Activated CD4-positive, alpha-beta T cell treated with anti-CD3 and anti-CD28 coated beads, Interleukin-2, amount 50 U/mL, for 48 hours (primary cell): ENCODE measurements around the gene PDE6B.
"Not testable (repeated sequence)": the region's sequence is repeated elsewhere in the genome, so short reads cannot be mapped to it uniquely, and the experiment has no call there.

Experiments used
- DNase-seq, 2 experiments: peaks; one replicate each; pipeline ENCODE4 v3.0.0-alpha.2; 2020

Gene PDE6B

DNA sequence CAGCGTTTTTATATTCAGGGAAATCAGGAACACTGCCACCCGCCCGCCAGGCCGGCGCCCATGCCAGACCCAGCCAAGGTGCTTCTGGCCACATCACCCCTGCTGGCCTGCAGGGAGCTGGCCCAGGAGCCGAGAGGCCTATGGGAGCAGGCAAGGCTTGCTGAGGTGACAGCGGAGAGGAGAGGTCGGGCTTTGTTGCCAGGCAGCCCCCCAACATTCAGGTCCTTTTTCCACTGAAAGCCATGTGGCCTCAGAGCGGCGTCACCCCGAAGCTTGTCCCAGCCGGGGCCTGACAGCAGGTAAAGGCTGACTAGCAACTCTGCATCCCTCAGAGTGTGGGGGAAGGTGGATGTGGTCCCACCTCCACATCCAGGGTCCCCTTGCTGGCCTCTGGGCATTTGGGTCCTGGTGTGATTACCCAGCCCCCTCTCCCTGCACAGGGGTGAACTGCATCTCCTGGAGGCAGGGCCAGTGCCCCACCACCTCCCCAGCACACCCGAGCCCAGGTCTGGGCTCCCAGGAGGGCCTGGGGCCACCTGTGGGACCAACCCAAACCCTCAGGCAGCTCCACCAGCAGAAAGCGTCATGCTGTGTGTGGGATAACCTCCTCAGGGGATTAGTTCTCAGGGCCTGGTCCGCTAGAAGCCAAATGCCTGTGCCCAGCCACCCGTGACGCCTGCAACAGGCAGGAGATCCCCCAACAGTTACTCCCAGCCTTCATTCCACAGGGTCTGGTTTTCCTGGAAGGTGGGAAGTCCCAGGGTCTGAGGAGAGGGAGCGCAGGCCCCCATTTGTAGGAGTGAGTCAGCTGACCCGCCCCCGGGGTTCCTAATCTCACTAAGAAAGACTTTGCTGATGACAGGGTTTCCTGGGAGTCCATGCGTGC, at the start of gene PDE6B:
PDE6B (plus strand) TSS at position 869 of the 886 bp plus-strand sequence. CDS start 54 bp downstream, outside the sequence.
- DNase-seq: no peak

DNA sequence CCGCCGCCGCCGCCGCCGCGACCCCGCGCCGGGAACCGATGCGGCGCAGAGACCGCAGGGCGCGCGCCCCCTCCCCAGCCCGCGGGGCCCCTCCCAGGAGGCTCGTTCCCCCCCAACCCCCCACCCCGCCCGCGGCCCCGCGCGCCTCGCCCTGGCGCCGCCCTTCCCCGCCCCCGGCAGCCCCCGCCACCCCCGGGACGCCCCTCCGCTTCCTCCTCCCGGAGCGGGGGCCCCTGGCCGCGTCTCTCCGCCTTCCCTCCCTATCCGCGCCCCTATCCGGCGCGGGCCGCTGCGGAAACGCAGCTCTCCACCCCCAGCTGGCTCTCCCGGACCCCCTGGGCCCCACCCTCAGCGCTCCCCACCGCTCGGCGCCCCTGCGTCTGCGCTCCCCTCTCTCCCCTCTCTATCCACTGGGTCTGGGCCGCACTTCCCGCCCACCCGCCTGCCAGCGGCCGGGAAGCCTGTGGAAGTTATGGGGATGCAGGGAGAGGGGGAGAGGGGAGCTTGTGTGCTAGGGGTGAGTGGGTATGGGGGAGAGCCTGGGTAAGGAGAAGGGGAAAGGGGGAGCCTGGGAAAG, 49.0 kb upstream of the PDE6B start, which contains the start of gene TMEM271:
TMEM271 (minus strand) TSS at position 51 of the 577 bp plus-strand sequence. CDS start 233 bp downstream, outside the sequence.
- DNase-seq: no peak

- DNase-seq: no peak
Observed at GRCh38 chr4:576991-577498, 48.3 kb upstream of the PDE6B start.

- DNase-seq: peak; percentile 30 to 33
Observed at GRCh38 chr4:577499-578450, 47.6 kb upstream of the PDE6B start.

DNA sequence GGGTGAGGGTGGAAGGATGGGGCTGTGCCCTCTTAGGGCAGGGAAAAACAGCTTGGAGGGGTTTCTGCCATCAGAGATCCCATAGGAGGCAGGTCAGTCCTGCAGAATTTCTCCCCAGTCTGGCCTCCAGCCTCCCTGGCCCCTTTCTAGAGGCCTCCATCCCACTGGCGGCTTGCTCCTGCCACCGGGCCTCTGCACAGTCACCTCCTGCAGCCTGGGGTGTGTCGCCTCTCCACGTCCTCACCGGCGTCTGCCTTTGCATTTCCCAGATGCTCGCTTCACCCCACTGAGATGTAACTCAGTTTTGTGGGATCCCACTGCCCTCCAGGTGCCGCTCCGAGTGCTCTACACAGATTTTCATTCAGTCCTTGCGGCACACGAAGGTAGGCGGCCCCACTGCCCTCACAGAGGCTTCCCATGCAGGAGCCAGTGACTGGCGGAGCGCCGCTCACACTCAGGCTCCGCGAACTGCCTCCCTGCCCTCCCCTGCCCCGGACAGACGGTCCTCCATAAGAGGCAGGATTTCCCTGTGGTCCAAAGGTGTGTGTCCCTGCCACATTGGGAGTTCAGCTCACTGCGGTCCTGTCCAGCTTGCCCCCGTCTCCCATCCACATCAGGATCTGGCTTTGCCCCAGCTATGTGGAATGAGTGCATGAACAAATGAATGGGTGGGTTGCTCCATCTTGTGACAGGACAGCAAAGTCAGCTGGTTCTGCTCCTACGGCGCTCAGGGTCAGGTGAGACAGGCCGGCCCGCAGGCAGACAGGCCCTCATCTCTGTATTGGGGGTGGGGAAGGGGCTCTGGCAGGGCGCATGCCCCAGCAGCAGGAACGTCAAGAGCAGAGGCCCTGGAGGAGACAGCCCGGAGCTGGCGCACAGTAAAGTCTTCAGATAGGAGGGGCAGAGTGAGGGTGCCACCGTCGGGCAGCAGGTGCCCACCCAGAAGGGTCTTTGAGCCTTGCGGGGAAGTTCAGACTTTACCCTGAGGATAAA, 46.6 kb upstream of the PDE6B start:
- no peak for DNase-seq

- DNase-seq: no peak
Observed at GRCh38 chr4:579543-580175, 45.7 kb upstream of the PDE6B start.

GRCh38 chr4:581181-581580, 44.2 kb upstream of the PDE6B start:
- no peak for DNase-seq

- no peak for DNase-seq
Observed at GRCh38 chr4:581753-582361, 43.5 kb upstream of the PDE6B start.

DNA sequence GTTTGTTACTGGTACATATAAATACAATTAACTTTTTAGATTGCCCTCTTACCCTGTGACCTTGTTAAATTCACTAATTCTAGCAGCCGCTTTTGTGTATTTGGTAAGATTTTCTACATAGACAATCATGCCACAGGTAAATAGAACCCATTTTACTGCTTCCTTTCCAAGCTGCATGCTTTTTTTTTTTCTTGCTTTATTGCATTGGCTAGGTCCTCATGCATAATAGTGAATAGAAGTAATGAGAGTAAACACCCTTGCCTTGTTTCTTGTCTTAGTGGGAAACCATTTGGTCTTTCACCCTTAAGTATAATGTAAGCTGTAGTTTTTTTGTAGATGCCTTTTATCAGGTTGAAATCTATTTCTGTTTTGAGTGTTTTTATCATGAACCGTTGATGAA, 41.6 kb upstream of the PDE6B start:
- DNase-seq: no peak

- DNase-seq: no peak
Observed at GRCh38 chr4:587671-588350, 37.6 kb upstream of the PDE6B start.

- DNase-seq: no peak
Observed at GRCh38 chr4:588351-588849, 37.0 kb upstream of the PDE6B start.

- DNase-seq: no peak
Observed at GRCh38 chr4:589219-589963, 36.0 kb upstream of the PDE6B start.

DNA sequence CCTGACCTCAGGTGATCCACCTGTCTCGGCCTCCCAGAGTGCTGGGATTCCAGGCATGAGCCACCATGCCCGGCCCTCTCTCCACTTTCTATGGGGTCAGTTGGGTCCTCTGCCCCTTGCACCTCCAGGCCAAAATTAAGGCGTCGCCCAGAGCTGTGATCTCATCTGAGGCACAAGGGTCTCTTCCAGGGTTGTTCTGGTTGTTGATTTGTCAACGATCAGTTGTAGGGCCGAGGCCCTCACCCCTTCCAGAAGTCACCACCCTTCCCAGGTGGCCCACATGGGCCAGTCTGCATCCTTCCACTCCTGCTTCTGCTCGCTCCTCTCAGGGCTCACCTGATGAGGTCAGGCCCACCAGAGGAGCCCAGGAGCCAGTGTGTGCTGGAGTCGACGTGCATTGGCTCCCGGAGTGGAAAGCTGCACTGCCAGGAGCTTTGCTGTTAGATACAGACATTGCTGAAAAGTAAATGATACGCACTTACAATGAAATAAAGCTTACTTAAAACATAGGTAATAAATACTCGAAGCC, 35.0 kb upstream of the PDE6B start:
- DNase-seq: no peak

- DNase-seq: not testable (repeated sequence)
Observed at GRCh38 chr4:592178-592577, 33.2 kb upstream of the PDE6B start.

- no peak for DNase-seq
Observed at GRCh38 chr4:592825-593520, 32.4 kb upstream of the PDE6B start.

GRCh38 chr4:598925-599324, 26.4 kb upstream of the PDE6B start:
- DNase-seq: no peak

- DNase-seq: no peak
Observed at GRCh38 chr4:600166-600565, 25.2 kb upstream of the PDE6B start.
